ENCODE data around the gene HSD11B1.

The HSD11B1 gene

DNA sequence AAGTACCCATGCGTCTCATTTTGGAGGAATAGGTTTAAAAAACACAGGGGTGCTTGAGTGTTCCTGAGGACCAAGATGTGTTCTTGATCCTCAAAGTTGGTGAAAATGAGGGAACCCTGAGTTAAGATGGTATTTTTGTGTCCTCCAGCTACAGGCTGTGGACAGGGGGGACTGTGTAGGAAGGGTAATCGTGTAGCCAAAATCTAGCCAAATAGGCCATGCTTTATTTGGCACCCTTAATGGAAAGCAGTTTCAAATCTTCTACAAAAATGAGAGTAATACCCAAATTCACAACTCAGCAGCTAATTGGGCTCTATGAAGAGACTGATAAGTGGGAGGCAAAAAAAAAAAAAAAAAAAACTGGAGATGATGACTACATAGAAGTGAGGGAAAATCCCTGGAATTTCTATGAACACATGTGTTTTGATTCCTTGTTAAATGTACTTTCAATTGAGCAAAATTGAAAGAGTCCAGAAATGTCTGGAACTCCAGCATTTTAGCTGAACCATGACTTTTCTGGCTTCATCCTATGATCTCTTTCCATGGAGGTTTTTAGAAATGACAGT, 470 bp downstream of the HSD11B1 start:
- TF ChIP-seq CTCF (IDR thresholded peaks at IDR 0.05) = no peak
- H3K27me3 ChIP-seq = peaks cover 58% of the 10 kb centered on the region
- H3K9me3 ChIP-seq = no peaks in the 10 kb centered on the region
- no peak overlapping the region for H3K4me3 ChIP-seq (ENCODE audit: low read depth in 1 of 2, low read length in 1 of 2)
- H3K36me3 ChIP-seq = no peaks in the 10 kb centered on the region
- no peak overlapping the region for H3K27ac ChIP-seq
- no peaks in the 10 kb centered on the region for H3K4me1 ChIP-seq (ENCODE audit: control insufficient read depth in 1 of 2, insufficient read depth in 1 of 2, low read depth in 1 of 2, low read length in 1 of 2)

GRCh38 chr1:209706622-209707021, 2.0 kb downstream of the HSD11B1 start:
- Histone ChIP-seq H3K36me3 (no peaks in the 10 kb centered on the region), H3K4me1 (ENCODE audit: control insufficient read depth in 1 of 2, insufficient read depth in 1 of 2, low read depth in 1 of 2, low read length in 1 of 2) (no peaks in the 10 kb centered on the region), H3K27ac (no peak overlapping the region), H3K27me3 (peaks cover 60% of the 10 kb centered on the region), H3K4me3 (ENCODE audit: low read depth in 1 of 2, low read length in 1 of 2) (no peak overlapping the region), H3K9me3 (no peaks in the 10 kb centered on the region)
- no peak for TF ChIP-seq CTCF (IDR thresholded peaks at IDR 0.05)

DNA sequence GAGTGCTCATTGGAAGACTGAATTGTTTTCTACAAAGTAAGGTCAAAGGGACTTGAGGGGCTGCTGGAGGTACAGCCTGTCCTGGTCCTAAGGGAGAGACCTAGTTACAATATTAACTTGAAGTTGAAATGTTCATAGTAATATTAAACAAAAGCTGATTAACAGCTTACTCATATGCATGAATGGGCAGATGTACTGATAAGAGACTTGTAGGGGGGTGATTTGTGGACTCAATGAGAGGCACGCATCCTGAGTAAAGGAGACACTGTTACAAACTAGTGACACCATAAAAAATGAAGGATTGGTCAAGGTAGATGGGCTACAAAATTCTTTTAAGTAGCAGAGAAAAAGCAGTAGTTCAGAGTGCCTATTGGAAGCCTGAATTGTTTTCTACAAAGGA, 2.7 kb downstream of the HSD11B1 start:
- H3K36me3 ChIP-seq = no peaks in the 10 kb centered on the region
- no peaks in the 10 kb centered on the region for H3K4me1 ChIP-seq (ENCODE audit: control insufficient read depth in 1 of 2, insufficient read depth in 1 of 2, low read depth in 1 of 2, low read length in 1 of 2)
- H3K27ac ChIP-seq = no peak overlapping the region
- no peak overlapping the region for H3K4me3 ChIP-seq (ENCODE audit: low read depth in 1 of 2, low read length in 1 of 2)
- TF ChIP-seq CTCF (IDR thresholded peaks at IDR 0.05) = no peak
- H3K27me3 ChIP-seq = peaks cover 53% of the 10 kb centered on the region
- no peaks in the 10 kb centered on the region for H3K9me3 ChIP-seq

DNA sequence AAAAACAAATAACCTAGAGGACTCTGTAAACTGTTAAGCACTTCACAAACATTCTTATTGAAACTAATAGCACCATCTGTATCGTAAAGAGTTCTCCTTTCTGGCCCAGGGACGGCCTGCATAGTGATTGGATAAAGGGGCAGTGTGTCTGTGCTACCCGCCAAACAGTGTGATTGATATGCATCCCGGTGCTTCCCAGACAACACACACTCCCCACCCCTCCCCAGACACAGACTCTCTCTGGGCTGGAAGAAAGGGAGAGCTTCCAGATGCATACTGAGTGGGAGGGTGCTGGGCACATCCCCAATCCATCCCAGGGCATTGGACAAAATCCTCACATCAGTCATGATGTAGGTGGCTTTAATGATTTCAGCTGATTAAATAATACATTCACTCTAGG, 3.7 kb downstream of the HSD11B1 start:
- TF ChIP-seq CTCF (IDR thresholded peaks at IDR 0.05) = no peak
- H3K27ac ChIP-seq = no peak overlapping the region
- H3K4me3 ChIP-seq (ENCODE audit: low read depth in 1 of 2, low read length in 1 of 2) = no peak overlapping the region
- peaks cover 43% of the 10 kb centered on the region for H3K27me3 ChIP-seq
- no peaks in the 10 kb centered on the region for H3K36me3 ChIP-seq
- H3K9me3 ChIP-seq = no peaks in the 10 kb centered on the region
- H3K4me1 ChIP-seq (ENCODE audit: control insufficient read depth in 1 of 2, insufficient read depth in 1 of 2, low read depth in 1 of 2, low read length in 1 of 2) = no peaks in the 10 kb centered on the region

GRCh38 chr1:209710093-209710492, 5.4 kb downstream of the HSD11B1 start:
- Histone ChIP-seq H3K27me3 (peaks cover 34% of the 10 kb centered on the region), H3K27ac (no peak overlapping the region), H3K4me3 (ENCODE audit: low read depth in 1 of 2, low read length in 1 of 2) (no peak overlapping the region), H3K36me3 (no peaks in the 10 kb centered on the region), H3K4me1 (ENCODE audit: control insufficient read depth in 1 of 2, insufficient read depth in 1 of 2, low read depth in 1 of 2, low read length in 1 of 2) (no peaks in the 10 kb centered on the region), H3K9me3 (no peaks in the 10 kb centered on the region)
- no peak for TF ChIP-seq CTCF (IDR thresholded peaks at IDR 0.05)

GRCh38 chr1:209710847-209711246, 6.2 kb downstream of the HSD11B1 start:
- Histone ChIP-seq H3K27ac (no peak overlapping the region), H3K27me3 (peaks cover 28% of the 10 kb centered on the region), H3K4me3 (ENCODE audit: low read depth in 1 of 2, low read length in 1 of 2) (no peak overlapping the region), H3K4me1 (ENCODE audit: control insufficient read depth in 1 of 2, insufficient read depth in 1 of 2, low read depth in 1 of 2, low read length in 1 of 2) (no peaks in the 10 kb centered on the region), H3K36me3 (no peaks in the 10 kb centered on the region), H3K9me3 (no peaks in the 10 kb centered on the region)
- no peak for TF ChIP-seq CTCF (IDR thresholded peaks at IDR 0.05)

Data from neutrophil (primary cell).